ENCODE data around the gene TET3.

DNA sequence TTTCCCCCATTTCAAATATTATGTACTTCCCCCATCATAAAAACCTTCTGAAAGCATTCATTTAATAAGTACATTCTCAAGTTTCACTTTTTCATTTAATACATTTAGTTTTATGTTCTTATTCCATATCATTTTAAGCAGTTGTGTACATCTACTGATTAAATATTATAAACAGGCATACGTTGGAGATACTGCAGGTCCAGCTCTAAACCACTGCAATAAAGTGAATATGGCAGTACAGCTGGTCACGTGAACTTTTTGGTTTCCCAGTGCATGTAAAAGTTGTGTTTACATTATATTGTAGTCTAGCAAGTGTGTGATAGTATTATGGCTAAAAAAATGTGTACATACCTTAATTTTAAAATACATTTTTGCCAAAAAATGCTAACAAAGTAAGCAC is 48.7 kb downstream of the TET3 start:
- no peak for TF ChIP-seq POLR2A (IDR thresholded peaks at IDR 0.05; ENCODE audit: low read length)
- TF ChIP-seq GATA1 (IDR thresholded peaks at IDR 0.05; ENCODE audit: low read depth, low read length), result no peak

Measured in erythroblast (primary cell).